SU-DHL-6 (cell line): ENCODE measurements around the gene KLHL29.

Source experiments
- H2AFZ ChIP-seq: fragments of 200-600 bp; sonication (generic); 2 replicates; pipeline ENCODE4 v1.6.1; 2014; ENCODE audit warnings: low read depth, mild to moderate bottlenecking, moderate library complexity, mixed read lengths, antibody characterized with exemption, low read length; ENCODE audit not compliant: severe bottlenecking
- H3F3A ChIP-seq: fragments of 200-600 bp; shearing (Covaris generic); 2 replicates; pipeline ENCODE4 v1.6.0; 2016; ENCODE audit warnings: antibody characterized with exemption, mild to moderate bottlenecking; ENCODE audit not compliant: insufficient read depth
- H3K27ac ChIP-seq: fragments of 200-600 bp; sonication (generic); 2 replicates; pipeline ENCODE4 v1.5.1; 2016; ENCODE audit warnings: low read depth, mild to moderate bottlenecking, low read length, moderate library complexity, mixed read lengths
- H3K27me3 ChIP-seq: fragments of 200-600 bp; sonication (generic), shearing (Covaris generic); 2 replicates; pipeline ENCODE4 v1.6.0; 2014; ENCODE audit warnings: mild to moderate bottlenecking, low read length
- H3K36me3 ChIP-seq: fragments of 200-600 bp; sonication (generic); 2 replicates; pipeline ENCODE4 v1.6.1; 2014; ENCODE audit warnings: mild to moderate bottlenecking, low read length, mixed read lengths
- H3K4me2 ChIP-seq: fragments of 300-600, 200-600 bp; shearing (Covaris generic), sonication (generic); 2 replicates; pipeline ENCODE4 v1.6.0; 2014; ENCODE audit warnings: low read length, low read depth, mild to moderate bottlenecking; ENCODE audit not compliant: poor library complexity, severe bottlenecking
- H3K4me3 ChIP-seq: fragments of 200-600 bp; sonication (generic); 2 replicates; pipeline ENCODE4 v1.5.1; 2014; ENCODE audit warnings: antibody characterized with exemption, low read length, mild to moderate bottlenecking, mixed read lengths; ENCODE audit not compliant: insufficient read depth, poor library complexity, severe bottlenecking
- H3K79me2 ChIP-seq: fragments of 200-600 bp; sonication (generic); 2 replicates; pipeline ENCODE4 v1.6.1; 2014; ENCODE audit warnings: mild to moderate bottlenecking, low read length, moderate library complexity; ENCODE audit not compliant: insufficient read depth
- H3K9ac ChIP-seq: fragments of 200-600 bp; sonication (generic); 2 replicates; pipeline ENCODE4 v1.7.0; 2014; ENCODE audit warnings: mild to moderate bottlenecking, low read length
- H3K9me2 ChIP-seq: fragments of 200-600 bp; sonication (generic); replicated peaks from 2 replicates; pipeline ENCODE4 v1.6.1; 2014; ENCODE audit warnings: low read length; ENCODE audit not compliant: insufficient read depth
- H3K9me3 ChIP-seq: fragments of 200-600 bp; sonication (generic); 2 replicates; pipeline ENCODE4 v1.6.1; 2014; ENCODE audit warnings: low read length, mixed read lengths; ENCODE audit not compliant: insufficient read depth
- H4K20me1 ChIP-seq: fragments of 200-600 bp; sonication (generic); 2 replicates; pipeline ENCODE4 v1.6.1; 2014; ENCODE audit warnings: low read depth, mild to moderate bottlenecking, antibody characterized with exemption, low read length, moderate library complexity, mixed read lengths
- EZH2phosphoT487 ChIP-seq: fragments of 200-600 bp; sonication (generic), shearing (Covaris generic); conservative IDR thresholded peaks from 2 replicates; pipeline ENCODE4 v1.6.1; 2018; ENCODE audit warnings: mild to moderate bottlenecking, antibody characterized with exemption, low read length, moderate library complexity, mixed read lengths
- TF ChIP-seq, protein P1 (sequence below): fragments of 200-600 bp; sonication (generic); IDR thresholded peaks from one replicate; pipeline ENCODE4 v1.5.1; 2017; ENCODE audit warnings: antibody characterized with exemption, mild to moderate bottlenecking, low read length, moderate library complexity; ENCODE audit not compliant: insufficient read depth, poor library complexity, severe bottlenecking

KLHL29 gene

DNA sequence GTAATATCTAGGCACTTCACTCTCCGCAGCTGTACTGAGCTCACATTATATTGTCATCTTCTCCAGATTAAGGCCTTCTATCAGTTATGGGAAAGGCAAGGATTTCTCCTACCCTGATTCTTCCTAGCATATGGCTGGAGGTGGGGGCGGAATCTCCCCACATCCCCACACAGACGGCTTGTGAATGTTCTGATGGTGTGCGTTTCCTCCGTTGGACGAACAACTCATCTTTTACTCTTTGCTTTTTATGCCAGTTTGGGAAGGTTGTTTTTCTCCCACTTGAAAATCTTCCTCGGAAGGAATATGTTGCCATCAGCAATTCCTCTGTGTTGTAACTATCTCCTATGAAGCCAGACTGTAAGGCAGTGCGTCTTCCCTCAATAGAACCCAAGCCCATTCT, 24.3 kb downstream of the KLHL29 start:
- Histone ChIP-seq H4K20me1 (no peaks in the 10 kb centered on the region), H2AFZ (no peak overlapping the region), H3F3A (no peaks in the 10 kb centered on the region), H3K9me2 (no peaks in the 10 kb centered on the region), H3K4me3 (no peak overlapping the region), H3K27me3 (no peaks in the 10 kb centered on the region), H3K79me2 (no peaks in the 10 kb centered on the region), H3K9ac (no peak overlapping the region), H3K9me3 (no peaks in the 10 kb centered on the region), H3K36me3 (no peaks in the 10 kb centered on the region), H3K27ac (no peak overlapping the region), H3K4me2 (no peak overlapping the region)
- TF ChIP-seq, protein P1, sequence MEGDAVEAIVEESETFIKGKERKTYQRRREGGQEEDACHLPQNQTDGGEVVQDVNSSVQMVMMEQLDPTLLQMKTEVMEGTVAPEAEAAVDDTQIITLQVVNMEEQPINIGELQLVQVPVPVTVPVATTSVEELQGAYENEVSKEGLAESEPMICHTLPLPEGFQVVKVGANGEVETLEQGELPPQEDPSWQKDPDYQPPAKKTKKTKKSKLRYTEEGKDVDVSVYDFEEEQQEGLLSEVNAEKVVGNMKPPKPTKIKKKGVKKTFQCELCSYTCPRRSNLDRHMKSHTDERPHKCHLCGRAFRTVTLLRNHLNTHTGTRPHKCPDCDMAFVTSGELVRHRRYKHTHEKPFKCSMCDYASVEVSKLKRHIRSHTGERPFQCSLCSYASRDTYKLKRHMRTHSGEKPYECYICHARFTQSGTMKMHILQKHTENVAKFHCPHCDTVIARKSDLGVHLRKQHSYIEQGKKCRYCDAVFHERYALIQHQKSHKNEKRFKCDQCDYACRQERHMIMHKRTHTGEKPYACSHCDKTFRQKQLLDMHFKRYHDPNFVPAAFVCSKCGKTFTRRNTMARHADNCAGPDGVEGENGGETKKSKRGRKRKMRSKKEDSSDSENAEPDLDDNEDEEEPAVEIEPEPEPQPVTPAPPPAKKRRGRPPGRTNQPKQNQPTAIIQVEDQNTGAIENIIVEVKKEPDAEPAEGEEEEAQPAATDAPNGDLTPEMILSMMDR, result no peak
- no peak for TF ChIP-seq EZH2phosphoT487

DNA sequence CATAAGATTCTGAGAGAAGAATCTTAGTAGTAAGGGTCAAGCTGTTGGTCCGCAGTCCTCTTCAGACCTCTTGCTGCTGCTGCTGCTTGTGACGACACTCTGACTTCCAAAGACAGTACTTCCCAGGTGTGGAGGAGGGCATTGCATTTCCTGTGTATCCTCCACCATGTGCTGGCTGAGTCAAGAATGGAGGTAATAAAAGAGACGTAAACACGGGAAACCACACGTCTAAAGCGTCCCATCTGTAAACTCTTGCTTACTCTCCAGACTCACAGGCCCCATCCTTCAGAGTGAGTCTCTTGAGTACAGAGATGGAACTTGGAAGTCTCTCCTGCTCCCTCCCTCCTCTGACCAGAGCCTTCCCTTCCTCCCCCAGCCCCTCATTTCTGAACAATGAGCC, 25.6 kb downstream of the KLHL29 start:
- no peaks in the 10 kb centered on the region for H3K79me2 ChIP-seq
- TF ChIP-seq, protein P1, result no peak
- no peak for TF ChIP-seq EZH2phosphoT487

DNA sequence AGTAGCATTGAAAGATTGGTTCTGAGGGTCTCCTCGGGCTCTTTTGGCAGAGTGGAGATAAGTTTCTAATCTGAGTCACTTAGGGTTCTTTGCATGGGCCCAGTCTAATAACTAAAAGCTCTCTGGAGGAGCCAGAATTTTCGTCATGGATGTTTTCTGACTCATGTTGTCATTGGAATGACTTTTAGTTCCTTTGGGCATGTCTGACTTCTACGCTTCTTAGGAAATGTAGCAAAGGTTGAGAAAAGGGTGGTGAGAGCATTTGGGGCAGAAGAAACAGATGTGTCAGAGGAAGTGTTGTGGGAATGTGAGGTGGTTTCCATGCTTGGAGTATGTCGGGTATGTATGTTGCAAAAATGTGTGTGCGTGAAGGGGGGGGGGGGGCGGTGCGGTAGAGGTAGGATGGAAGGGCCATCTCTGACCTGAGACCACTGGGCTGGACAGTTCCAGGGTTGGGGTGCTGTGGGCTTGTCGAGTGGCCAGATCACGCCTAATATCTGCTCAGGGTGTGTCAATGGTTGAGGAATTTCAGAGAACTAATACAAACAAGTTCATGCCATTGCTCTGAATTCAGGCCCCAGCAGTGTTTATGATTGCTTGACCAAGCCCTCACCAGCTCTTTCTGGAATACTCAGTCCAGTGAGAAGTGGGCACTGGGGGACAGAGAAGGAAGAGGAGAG, 26.9 kb downstream of the KLHL29 start:
- Histone ChIP-seq H4K20me1 (no peaks in the 10 kb centered on the region), H3K9me3 (no peaks in the 10 kb centered on the region), H3K36me3 (no peaks in the 10 kb centered on the region), H3F3A (no peaks in the 10 kb centered on the region), H2AFZ (no peak overlapping the region), H3K79me2 (no peaks in the 10 kb centered on the region), H3K9me2 (no peaks in the 10 kb centered on the region), H3K4me3 (no peak overlapping the region), H3K4me2 (no peak overlapping the region), H3K27me3 (no peaks in the 10 kb centered on the region), H3K27ac (no peak overlapping the region), H3K9ac (no peak overlapping the region)
- TF ChIP-seq, protein P1, result no peak
- TF ChIP-seq EZH2phosphoT487, result no peak

More for the DNA sequence above, 25.6 kb downstream of the KLHL29 start:
- Histone ChIP-seq H3K36me3 (no peaks in the 10 kb centered on the region), H3K27me3 (no peaks in the 10 kb centered on the region), H3K4me3 (no peak overlapping the region), H3K9ac (no peak overlapping the region), H3K27ac (no peak overlapping the region), H4K20me1 (no peaks in the 10 kb centered on the region), H3K9me3 (no peaks in the 10 kb centered on the region), H3K9me2 (no peaks in the 10 kb centered on the region), H2AFZ (no peak overlapping the region), H3F3A (no peaks in the 10 kb centered on the region), H3K4me2 (no peak overlapping the region)
